ENCODE results near the gene STOML1.

DNA sequence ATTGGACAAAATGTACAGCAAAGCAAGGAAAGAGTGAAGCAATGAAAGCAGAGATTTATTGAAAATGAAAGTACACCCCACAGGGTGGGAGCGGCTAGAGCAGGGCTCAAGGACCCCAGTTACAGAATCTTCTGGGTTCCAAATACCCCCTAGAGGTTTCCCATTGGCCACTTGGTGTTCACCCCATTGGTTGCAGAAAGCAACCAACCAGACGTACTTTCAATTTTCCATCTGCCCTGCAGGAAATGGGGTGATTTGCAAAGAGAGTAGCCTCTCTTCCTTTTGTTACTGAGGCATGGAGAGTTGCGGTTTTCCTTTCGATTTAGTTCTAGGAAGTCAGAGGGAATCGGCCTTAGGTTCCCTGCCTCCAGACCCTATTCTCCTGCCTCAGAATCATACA is 4.8 kb upstream of the STOML1 start:
- TF ChIP-seq, protein P1, sequence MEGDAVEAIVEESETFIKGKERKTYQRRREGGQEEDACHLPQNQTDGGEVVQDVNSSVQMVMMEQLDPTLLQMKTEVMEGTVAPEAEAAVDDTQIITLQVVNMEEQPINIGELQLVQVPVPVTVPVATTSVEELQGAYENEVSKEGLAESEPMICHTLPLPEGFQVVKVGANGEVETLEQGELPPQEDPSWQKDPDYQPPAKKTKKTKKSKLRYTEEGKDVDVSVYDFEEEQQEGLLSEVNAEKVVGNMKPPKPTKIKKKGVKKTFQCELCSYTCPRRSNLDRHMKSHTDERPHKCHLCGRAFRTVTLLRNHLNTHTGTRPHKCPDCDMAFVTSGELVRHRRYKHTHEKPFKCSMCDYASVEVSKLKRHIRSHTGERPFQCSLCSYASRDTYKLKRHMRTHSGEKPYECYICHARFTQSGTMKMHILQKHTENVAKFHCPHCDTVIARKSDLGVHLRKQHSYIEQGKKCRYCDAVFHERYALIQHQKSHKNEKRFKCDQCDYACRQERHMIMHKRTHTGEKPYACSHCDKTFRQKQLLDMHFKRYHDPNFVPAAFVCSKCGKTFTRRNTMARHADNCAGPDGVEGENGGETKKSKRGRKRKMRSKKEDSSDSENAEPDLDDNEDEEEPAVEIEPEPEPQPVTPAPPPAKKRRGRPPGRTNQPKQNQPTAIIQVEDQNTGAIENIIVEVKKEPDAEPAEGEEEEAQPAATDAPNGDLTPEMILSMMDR (IDR thresholded peaks at IDR 0.05) = no peak
- no peak for TF ChIP-seq POLR2A (IDR thresholded peaks at IDR 0.05)
